Kasumi-1 (cell line): Measurements from ENCODE around the gene RDH12.
"Not testable (repeated sequence)": the region's sequence is repeated elsewhere in the genome, so short reads cannot be mapped to it uniquely, and the experiment has no call there.

Experiments used
- DNase-seq, 2 experiments: peaks; one replicate each; lab custom pipeline; 2025; lab: John Stamatoyannopoulos, UW

RDH12 gene

DNA sequence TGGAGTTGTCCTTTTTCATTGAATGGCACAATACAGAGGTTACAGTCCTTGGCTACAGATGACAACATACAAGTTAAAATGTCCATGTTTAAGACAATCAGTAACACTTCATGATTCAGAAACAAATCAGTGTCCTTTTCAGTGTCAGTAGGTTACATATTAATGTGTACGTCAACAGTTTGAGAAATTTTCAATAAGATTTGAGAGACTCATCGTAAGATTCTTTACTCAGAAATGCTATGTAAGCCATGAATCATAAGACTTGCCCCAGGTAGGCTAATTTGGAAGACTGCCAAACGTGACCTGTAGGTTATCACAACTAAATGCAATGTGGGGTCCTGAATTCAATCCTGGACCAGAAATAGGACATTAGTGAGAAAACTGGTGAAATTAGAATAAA, 3.5 kb downstream of the RDH12 start:
- DNase-seq: no peak

DNA sequence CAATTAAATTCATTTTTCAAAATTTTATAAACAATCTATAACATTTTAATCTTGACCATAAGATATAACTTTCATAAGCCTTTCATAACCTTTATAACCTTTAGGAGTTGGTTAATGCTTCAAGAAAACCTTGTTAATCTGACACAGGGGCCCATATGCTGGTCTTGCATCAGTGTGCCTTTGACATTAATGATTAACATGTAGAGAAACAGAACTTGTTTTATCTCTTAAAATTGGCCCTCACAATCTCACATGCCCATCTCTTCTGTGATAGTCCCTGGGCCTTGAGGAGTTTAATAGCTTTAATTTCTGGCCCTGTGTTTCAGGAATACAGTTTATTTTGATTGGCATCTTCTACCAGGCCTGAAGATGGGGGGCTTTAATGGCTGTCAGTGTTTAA, 7.7 kb downstream of the RDH12 start:
- not testable (repeated sequence) for DNase-seq

DNA sequence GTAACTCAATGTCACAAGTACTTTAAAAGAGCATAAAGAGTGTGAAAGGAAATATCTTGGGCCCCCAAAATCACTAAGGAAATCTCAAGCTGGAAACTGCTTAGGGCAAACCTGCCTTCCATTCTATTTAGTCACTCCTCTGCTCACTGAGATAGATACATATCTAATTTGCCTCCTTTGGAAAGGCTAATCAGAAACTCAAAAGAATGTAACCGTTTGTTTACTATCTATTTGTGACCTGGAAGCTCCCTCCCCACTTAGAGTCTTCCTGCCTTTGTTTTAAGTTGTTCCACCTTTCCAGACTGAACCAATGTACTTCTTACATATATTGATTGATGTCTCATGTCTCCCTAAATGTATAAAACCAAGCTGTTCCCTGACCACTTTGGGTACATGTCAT, 8.1 kb downstream of the RDH12 start:
- not testable (repeated sequence) for DNase-seq

DNA sequence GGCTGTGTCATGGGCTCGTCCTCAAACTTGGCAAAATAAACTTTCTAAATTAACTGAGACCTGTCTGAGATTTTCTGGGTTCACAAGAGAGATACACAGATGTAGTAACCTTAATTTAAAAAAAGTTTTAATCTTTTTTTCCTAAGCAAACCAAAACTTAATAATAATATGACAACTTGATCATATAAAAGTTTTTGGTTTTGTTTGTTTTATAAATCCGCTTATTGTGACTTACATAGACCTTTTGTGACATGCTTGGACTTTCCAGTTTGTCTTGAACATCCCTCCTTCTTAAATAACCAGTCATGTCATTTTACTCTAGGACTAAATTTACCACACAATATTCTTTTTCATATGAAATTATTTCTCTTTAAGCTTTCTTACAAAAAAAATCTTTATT, 8.5 kb downstream of the RDH12 start:
- DNase-seq: peak; percentile 8 to 11

DNA sequence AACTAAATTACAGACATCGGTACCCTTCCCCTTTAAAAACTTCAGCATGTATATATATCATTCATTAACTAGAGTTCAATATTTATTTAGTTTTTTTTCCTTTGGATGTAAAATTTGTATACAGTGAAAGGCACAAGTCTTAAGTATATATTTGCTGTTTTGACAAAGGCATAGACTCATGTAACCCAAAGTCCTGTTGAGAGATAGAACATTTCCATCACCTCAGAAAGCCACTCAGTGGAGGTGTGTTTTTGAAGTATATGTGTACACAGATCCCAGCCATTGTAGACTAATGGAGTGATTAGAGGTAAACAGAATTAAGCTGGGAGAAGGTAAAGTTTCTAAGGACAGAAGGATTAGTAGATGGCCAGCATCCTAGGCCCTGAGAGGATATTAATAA, 15.4 kb downstream of the RDH12 start:
- no peak for DNase-seq

DNA sequence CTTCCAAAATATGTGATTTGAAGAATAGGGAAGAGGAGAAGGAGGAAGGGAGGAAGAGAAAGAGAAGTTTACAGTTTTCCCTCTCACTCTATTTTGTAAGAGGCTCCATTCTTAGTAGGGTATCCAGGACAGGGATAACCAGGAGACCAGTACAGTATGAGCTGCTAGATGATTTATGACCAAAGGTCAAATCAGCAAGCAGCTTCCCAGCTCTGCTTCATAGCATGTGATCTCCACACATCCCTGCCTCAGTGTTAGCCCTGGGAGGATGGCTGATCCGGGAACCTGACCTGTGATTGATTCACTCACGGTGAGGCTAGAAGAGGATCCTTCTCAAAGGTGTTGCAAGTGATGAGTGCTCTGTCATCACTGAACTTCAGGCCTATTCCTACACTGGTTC, 16.6 kb downstream of the RDH12 start:
- no peak for DNase-seq

DNA sequence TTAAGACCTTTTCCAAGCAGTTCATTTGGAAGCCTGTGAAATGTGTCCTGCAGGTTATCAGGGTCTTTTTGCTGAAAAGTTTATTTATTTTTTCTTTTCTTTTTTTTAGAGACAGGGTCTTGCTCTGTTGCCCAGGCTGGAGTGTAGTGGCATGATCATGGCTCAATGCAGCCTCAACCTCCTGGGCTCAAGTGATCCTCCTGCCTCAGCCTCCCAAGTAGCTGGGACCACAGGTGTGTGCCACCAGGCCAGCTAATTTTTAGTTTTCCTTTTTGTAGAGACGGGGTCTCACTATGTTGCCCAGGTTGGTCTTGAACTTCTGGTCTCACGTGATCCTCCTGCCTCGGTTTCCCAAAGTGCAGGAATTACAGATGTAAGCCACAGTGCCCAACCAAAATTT, 17.7 kb downstream of the RDH12 start:
- DNase-seq: not testable (repeated sequence)

DNA sequence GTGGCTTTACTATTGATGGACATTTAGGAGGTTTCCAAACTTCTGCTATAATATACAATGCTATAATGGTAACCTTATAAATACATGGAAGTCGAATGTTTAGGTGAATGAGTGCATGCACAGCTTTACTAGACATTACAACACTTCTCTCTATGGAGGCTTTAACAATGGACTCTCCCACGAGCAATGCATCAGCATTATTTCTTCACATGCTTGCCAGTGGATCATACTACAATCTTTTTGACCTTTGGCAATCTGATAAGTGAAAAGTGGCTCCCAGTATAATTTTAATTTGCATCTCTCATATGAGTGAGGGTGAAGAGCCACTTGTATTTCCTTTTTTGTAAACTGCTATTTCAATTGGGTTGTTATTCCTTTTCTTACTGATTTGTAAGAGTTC, 18.2 kb downstream of the RDH12 start:
- no peak for DNase-seq

DNA sequence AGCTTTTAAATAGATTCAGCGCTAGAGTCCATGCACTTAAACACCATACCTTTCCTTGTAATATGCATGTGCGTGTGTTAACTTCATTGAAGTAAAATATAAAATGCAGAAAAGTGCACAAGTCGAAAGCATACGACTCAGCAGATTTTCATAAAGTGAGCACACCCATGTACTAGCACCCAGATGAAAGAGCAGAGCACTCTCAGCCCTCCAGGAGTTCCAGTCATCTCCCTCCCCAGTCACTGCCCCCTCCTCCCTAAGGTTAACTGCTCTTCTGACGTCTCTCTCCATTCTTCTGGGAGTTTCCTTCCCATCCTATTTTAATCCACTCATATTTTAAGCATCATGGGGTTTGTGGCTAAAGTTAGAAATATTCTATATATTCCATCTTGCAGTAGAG, 20.2 kb downstream of the RDH12 start:
- DNase-seq: no peak

DNA sequence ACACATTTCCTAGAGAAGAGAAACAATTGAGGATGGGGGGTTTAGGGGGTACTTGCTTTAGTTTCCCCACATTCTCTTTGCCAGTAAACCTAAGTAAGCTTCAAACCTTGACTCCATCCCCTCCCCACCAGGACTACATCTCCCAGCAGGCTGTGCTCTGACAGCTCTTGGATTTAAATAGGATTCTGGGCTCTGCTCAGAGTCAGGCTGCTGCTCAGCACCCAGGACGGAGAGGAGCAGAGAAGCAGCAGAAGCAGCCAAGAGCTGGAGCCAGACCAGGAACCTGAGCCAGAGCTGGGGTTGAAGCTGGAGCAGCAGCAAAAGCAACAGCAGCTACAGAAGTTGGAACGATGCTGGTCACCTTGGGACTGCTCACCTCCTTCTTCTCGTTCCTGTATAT, 20.6 kb downstream of the RDH12 start:
- DNase-seq: peak; percentile 13 to 20

DNA sequence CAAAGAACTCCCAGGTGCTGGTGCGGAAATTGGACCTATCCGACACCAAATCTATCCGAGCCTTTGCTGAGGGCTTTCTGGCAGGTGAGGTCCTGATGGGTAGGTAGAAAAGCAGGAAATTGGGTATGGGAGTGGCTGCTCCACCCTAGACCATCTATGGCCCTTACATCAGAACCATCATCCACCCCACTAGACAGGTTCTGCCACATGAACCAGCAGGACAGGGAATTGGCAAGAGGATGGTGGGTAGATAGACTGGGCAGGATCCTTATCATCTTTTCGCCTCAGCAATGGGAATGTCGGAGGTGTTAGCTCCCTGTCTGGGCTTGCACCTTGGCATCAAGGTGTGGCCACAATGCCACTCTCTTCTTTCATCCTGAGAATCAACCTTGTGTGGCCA, 23.5 kb downstream of the RDH12 start:
- DNase-seq: no peak

DNA sequence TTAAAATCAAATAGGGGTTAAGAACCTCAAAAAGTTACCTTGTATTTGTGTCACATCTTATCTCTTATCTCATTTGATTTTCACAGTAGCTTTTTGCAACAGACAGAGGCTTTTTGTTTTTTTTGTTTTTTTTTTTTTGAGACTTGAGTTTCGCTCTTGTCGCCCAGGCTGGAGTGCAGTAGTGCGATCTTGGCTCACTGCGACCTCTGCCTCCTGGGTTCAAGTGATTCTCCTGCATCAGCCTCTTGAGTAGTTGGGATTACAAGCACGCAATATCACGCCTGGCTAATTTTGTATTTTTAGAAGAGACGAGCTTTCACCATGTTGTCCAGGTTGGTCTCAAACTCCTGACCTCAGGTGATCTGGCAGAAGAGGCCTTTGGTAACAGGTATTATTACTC, 25.7 kb downstream of the RDH12 start:
- DNase-seq: no peak

DNA sequence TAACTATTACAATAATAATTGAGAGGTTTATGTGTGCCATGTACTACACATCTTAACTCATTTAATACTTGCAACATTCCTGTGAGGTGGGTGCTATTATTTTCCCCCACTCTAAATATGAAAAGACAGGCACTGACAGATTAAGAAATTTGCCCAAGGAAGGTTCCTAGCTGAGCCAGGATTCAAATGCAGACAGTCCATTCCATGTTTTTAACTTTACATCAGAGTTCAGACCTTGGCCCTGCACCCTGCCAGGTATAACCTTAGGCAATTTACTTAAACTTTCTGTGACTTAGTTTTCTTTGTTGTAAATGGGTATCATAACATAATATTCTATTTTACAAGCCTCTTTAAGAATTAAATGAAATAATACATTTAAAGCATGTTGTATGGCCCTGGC, 26.6 kb downstream of the RDH12 start:
- DNase-seq: no peak

DNA sequence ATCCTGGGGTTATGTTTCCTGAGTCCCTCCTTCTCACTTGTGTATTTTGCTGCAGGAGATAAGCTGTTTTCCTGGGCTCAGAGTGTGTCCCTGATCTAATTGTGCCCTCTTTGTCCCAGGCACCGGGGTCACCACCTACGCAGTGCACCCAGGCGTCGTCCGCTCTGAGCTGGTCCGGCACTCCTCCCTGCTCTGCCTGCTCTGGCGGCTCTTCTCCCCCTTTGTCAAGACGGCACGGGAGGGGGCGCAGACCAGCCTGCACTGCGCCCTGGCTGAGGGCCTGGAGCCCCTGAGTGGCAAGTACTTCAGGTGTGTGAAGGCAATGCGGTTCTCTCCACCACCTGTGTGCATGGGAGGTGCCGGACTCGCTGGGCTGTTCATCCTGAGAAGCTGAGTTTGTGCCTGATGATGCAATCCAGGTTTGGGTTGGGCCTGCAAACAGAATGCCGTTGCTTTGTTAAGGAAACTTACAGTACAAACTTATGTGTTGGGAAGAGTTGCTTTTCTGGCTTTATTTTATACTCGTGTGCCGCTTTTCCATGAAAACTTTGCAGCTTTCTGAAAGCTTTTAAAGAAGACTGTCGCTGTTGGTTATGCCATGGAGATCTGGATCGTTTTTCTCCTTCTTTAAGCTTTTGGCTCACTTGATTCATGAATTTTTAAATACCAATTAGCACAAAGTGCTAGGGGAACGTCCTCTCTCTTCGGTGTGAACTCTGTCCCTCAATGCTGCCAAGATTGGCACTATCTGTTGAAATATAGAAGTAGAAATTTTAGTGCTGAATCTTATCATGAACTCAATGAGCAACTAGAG, 27.6 kb downstream of the RDH12 start:
- no peak for DNase-seq

DNA sequence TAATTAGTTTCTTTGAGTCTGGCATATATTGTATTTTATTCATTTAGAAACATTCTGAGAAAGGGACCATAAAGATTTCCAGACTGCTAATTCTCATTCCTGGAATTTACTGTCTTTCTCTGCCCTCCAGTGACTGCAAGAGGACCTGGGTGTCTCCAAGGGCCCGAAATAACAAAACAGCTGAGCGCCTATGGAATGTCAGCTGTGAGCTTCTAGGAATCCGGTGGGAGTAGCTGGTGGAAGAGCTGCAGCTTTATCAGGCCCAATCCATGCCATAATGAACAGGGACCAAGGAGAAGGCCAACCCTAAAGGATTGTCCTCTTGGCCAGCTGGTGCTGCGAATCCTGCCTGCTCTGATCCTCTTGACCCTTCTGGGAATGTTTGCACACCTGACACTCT, 31.9 kb downstream of the RDH12 start:
- no peak for DNase-seq

DNA sequence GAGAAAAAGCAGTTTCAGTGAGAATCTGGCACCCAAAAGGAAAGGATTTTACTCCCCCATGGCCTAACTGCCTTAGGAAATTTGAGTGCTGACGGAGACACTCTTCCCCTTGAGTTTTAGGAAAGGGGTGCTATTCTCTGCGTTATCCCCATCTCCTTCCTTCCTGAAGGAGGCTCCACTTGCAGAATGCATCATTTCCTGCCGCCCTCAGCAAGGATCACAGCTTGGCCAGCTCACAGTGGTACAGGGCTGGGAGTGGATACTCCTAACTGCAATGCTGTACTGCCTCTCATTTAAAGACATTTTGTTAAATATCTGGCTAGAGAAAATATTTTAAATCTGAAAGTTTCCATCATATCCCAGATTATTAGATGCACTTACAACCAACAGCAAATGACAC, 33.0 kb downstream of the RDH12 start:
- DNase-seq: no peak

DNA sequence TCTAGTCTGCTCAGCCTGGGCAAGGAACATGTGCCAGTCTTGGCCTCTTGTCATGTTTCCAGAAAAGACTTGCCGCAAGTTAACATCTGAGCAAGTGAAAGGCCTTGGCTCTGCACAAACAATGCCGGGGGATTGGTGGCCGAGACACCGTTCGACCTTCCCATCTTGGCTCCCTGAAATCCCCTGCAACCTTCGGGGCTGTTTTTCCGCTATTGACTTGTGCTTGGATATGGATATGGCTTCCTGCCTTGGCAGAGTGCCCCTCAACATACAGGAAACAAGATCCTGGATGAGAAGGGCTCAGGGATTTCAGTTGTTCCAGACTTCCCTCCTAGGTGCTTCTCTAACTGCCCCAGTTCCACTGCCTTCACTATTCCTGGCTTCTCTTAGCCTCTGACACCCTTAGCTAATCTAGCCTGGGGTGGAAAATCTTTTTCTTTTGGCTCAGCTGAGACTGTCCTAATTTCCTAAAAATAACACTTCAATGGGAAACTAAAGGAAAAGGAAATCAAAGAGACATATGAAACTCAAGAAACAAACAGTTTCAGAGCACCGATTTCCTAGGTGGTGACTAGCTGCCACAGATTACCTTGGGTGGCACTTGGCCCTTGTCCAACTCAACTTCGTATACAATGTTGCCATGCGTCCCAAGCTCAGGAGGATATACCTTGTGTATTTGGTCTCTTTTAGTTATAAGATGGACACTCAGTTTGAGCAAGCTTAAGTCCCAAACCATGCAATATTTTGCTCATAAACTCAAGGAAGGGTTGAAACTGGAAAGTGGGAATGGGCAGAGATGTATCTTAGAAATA, 33.9 kb downstream of the RDH12 start:
- DNase-seq: no peak

DNA sequence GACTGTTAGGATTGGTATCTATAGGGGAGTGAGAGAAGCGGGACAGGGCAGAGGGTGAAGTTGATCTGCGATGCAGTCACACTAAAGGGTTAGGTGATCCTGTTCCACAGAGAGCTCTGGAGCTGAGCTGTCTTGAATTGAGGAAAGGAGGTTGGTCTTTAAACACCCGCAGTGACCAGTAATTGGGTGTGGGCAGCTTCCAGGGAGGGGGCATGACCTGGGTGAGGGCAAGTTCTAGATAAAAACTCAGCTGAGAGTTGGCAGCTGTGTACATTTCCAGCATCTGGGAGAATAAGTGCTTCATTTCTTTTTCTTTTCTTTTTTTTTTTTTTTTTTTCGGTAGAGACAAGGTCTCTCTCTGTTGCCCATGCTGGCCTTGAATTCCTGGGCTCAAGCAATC, 35.1 kb downstream of the RDH12 start:
- DNase-seq: no peak

DNA sequence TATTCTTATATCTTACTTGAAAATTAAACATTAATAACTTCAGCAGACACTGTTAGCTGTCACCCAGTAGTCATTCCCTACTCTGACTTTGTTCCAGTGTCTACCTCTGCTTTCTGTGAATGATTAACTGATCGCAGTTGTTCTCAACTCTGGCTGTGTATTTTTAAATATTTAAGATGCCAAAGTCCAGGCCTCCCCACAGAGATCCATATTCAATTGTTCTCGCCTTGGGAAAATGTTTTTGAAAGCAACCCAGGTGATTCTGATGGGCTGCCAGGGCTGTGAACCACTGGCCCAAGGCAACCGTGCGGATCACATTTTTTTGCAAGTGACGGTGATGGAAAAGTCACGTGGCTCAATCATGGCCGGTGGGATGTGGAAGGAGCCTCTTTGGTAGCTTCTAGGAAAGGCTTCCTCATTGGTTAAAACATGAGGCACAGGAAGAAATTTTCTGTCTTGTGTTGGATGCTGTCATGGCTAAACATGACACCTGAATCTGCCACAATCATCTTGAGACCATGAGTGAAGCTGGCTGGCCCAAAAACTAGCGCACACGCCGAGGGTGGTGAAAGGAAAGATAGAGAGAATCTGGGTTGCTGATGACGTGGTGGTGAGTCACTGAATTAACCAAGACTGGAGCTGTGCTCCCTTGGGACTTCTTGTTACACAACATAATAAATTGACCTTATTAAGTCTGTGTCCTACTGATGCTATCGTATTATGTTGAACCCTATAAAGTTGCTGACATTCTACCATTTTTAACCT, 37.2 kb downstream of the RDH12 start:
- no peak for DNase-seq

DNA sequence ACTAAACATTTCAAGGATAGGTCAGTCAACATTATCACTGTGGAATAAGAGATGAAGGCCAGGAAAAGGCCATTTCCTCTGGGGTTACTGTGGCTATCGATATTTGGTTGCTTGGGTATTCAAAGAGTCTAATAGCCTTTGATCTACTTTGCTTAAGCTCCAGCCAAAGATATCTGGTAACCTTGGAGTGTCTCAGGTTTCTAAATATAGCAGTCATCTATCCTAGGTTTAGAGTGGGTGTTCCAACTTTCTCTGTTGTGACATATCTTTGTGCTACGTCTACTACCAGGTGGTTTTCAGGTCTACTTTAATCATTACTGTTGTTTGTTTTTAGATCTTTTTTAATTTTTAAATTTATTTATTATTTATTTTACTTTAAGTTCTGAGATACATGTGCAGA, 42.4 kb downstream of the RDH12 start:
- no peak for DNase-seq

DNA sequence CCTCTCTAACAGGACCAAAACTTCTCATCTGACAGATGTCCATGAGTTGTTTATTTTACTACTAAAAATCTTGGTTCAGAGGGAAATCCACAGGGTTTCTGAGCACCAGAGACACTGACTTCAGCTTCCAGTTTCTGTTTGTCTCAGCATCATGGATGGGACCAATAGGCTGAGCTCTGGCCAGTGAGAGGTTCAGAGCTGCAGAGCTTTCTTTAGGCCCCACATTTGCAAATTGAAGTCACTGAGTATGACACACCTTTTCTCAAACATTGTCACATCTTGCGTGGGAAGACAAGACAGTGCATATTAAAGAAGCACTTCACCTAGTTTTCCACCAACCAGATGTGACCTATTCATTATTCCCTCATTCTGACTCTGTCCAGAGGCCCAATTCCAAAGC, 45.2 kb downstream of the RDH12 start:
- no peak for DNase-seq

DNA sequence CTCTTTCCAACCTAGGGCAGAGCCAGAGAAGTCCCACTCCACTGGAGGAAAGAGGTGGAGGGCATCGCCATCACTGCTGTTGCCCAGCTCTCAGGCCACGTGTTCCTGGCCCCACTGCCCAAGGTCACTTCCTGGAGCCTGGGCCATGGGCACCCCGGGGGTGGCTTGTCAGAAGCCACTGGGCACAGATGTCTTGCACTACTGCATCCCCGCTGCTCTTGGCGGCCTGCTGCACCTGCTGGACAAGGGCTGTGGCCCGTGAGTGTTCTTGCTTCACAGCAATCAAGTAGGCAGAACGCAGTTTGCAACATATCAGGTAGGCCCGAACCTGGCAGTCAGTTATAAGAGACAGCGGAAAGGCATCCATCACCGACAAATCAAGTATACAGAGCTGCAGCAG, 46.6 kb downstream of the RDH12 start:
- no peak for DNase-seq
